GM12865 (cell line): Measurements from ENCODE around the gene TRAF5.

Experiments
- DNase-seq: peaks from one replicate; pipeline ENCODE4 v3.0.0; 2010; ENCODE audit warnings: low read depth
- H3K4me3 ChIP-seq: 2 replicates; pipeline ENCODE4 v1.5.1; 2011; ENCODE audit warnings: mild to moderate bottlenecking, low read depth, low read length, control low read depth
- CTCF ChIP-seq: IDR thresholded peaks from 2 replicates; pipeline ENCODE4 v1.5.1; 2011; ENCODE audit warnings: low read length, control low read depth, low read depth, inconsistent platforms; ENCODE audit not compliant: insufficient read depth; ENCODE audit errors: missing control alignments

TRAF5 gene

DNA sequence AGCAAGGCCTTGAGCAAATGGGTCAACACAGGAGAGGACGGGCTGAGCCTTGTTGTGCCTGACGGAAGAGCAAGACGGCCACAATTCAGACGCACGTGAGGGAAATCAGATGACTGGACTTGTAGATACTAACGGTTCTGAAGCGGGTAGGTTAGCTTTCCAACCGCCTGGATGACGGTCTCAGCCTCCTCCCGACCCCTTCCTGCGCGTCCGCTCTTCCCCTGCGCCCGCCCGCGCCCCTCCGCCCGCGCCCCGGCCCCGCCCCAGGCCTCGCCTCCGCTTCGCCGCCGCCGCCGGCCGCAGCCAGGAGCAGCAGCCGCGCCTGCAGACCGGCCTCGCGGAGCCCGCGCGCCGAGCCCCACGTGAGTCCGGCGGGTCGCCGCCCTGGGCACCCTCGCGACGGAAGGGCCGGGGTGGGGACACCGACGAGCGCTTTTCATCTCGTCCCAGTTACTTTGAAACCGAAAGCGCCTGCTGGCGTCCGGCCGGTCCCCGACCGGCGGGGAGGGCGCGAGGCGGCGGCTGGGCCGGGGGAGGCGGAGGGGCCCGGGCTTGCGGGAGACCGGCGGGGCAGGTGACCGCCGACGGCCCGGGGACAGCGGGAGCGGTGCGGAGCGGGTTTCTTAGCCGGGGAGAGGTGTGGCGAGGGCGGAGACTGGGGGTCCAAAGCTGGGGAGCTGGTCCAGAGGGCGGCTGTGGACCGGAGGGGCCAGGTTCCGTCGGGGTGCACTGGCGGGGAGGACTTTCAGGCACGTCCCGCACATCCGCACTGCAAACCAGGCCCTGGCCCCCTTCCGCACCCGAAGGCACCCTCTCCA, at the start of gene TRAF5:
TRAF5 (plus strand) TSS at position 306 of the 818 bp plus-strand sequence. CDS start 26,407 bp downstream, outside the sequence.
- no peak for TF ChIP-seq CTCF
- peak; percentile 78 for DNase-seq
- peak within 1 kb of the TSS; percentile 68 for H3K4me3 ChIP-seq

DNA sequence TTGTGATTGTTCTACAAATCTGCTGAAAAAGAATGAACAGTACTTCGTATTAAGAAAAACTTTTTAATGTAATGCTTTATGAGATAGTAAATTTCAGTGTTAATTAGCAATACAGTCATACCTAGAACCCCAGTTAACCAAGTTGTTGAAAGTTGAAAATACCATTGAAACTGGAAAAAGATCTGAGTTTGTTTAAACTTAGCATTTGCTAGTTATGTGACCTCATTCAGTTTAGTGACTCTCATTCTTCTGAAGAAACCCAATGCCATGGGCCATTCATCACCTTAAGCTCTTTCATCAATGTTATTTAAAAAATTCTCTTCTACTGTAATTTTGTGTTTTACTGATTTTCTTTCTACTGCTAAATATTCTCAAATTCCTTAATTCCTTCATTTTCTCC, 47.3 kb upstream of the TRAF5 start:
- TF ChIP-seq CTCF = no peak
- H3K4me3 ChIP-seq = no peak overlapping the region
- DNase-seq = no peak

GRCh38 chr1:211280910-211281309, 45.7 kb upstream of the TRAF5 start:
- H3K4me3 ChIP-seq = no peak overlapping the region
- DNase-seq = no peak
- no peak for TF ChIP-seq CTCF

DNA sequence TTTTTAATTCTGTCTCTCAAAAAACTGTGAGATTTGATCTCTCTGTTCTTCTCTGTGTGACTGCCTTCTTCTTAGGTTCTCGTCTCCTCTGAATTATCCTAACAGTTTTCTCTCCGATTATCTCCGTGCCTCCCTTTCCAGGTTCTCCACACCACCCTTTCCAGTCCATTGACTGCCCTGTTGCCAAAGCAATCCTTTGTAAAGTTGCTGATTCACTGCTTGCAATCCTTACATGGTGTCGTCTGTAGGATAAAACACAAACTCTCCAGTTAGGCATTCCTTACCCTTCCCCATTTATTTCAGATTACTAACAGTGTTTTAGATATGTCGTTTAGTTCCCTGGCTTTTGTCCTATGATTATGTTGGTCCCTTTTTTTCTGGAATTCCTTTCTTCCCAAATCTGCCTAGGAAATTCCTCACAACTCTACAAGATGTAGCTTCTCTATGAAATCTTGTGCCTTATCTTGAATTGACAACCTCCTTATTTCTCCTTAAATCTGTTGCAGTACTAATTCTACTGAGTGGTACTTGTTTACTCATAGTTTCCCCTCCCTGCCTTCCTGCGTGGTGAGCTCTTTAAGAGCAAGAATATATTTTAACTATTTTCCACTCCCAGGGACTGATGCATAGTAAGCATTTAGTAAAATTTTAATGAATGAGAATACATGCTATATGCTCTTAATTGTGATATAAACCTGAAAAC, 45.2 kb upstream of the TRAF5 start:
- TF ChIP-seq CTCF = no peak
- H3K4me3 ChIP-seq = no peak overlapping the region
- no peak for DNase-seq

DNA sequence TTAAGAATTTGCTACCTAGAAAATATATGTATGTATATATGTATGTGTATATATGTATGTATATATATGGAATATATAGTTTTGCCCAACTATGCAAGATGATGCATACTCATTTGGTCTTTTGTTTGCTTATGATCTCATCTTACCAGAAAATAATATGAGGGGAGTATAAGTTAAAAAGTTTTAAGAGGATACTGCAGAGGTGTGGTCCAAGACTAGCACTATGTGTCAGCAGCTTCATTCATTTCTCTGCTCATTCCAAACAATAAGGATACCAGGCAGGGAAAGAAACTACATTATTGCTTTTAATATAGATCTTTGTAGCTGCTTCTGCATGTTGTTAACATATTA, 44.6 kb upstream of the TRAF5 start:
- no peak overlapping the region for H3K4me3 ChIP-seq
- no peak for TF ChIP-seq CTCF
- DNase-seq = no peak

GRCh38 chr1:211285196-211285595, 41.4 kb upstream of the TRAF5 start:
- no peak for DNase-seq
- no peak overlapping the region for H3K4me3 ChIP-seq
- TF ChIP-seq CTCF = no peak

DNA sequence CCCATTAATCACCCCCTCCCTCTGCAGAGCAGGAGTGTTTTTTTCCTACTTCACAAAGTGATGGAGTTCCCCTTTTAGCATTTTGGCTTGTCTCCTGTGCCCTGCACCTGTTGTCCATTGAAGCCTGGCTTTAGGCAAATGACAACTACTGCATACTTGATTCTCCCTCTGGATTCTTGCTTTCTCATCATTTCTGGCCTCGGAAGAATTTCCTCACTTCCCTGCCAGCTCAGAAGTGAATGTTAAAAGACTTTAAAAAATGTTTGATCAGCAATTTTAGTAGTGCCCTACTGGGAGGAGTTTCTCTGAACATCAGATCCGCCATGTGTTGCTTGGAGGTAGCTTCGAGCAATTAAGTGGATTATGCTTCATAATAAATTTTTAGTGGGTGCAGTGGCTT, 39.4 kb upstream of the TRAF5 start:
- no peak overlapping the region for H3K4me3 ChIP-seq
- no peak for TF ChIP-seq CTCF
- DNase-seq = no peak
